ENCODE data around the gene BCAS3.
A peak's percentile ranks its signal among the peaks of the same experiment; 100 is the strongest.

DNA sequence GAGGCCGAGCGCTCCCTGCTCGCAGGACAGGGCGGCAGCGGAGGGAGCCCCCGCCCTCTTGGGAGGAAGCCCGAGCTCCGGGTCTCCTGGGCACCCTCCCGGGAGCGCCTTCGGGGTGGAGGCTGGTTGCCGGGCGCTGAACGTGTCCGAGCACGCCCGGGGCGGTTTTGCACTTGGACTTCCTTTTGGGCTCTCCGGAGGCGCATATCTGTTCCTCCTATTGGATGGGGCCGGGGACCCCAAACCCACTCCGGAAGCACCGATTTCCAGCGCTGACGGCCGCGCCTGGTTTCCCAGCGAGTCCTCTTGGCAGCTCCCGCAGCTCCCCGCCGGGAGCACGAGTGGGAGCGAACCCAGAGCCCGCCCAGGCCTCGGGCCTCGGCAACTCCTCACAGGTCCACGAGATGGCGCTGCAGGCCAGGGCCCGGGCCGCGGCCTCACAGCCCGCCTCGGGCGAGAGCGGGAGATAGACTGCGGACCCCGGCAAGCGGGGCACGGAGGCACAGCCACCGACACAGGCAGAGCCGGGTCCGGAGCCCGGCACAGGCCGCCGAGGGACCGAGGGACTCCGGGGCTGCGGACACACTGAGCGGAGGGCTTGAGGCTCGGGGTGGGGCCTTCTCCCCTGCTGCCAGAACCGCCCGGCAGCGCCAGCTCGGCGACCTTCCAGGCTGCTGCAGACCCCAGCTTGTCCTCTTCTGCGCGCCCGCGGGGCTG, 734.6 kb downstream of the BCAS3 start:
- TF ChIP-seq, protein P1, sequence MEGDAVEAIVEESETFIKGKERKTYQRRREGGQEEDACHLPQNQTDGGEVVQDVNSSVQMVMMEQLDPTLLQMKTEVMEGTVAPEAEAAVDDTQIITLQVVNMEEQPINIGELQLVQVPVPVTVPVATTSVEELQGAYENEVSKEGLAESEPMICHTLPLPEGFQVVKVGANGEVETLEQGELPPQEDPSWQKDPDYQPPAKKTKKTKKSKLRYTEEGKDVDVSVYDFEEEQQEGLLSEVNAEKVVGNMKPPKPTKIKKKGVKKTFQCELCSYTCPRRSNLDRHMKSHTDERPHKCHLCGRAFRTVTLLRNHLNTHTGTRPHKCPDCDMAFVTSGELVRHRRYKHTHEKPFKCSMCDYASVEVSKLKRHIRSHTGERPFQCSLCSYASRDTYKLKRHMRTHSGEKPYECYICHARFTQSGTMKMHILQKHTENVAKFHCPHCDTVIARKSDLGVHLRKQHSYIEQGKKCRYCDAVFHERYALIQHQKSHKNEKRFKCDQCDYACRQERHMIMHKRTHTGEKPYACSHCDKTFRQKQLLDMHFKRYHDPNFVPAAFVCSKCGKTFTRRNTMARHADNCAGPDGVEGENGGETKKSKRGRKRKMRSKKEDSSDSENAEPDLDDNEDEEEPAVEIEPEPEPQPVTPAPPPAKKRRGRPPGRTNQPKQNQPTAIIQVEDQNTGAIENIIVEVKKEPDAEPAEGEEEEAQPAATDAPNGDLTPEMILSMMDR (IDR thresholded peaks at IDR 0.05; ENCODE audit: low read depth, low read length, missing input control), result peak; percentile 99
- TF ChIP-seq JUND (IDR thresholded peaks at IDR 0.05), result no peak
- TF ChIP-seq RXRA (IDR thresholded peaks at IDR 0.05), result no peak
- peak; percentile 95 to 98 for TF ChIP-seq RAD21 (IDR thresholded peaks at IDR 0.05)
- TF ChIP-seq TAF1 (conservative IDR thresholded peaks at IDR 0.05), result no peak
- peak; percentile 25 for TF ChIP-seq SP1 (IDR thresholded peaks at IDR 0.05)
- TF ChIP-seq, protein P2, sequence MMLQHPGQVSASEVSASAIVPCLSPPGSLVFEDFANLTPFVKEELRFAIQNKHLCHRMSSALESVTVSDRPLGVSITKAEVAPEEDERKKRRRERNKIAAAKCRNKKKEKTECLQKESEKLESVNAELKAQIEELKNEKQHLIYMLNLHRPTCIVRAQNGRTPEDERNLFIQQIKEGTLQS (IDR thresholded peaks at IDR 0.05), result no peak
- TF ChIP-seq, protein P3, sequence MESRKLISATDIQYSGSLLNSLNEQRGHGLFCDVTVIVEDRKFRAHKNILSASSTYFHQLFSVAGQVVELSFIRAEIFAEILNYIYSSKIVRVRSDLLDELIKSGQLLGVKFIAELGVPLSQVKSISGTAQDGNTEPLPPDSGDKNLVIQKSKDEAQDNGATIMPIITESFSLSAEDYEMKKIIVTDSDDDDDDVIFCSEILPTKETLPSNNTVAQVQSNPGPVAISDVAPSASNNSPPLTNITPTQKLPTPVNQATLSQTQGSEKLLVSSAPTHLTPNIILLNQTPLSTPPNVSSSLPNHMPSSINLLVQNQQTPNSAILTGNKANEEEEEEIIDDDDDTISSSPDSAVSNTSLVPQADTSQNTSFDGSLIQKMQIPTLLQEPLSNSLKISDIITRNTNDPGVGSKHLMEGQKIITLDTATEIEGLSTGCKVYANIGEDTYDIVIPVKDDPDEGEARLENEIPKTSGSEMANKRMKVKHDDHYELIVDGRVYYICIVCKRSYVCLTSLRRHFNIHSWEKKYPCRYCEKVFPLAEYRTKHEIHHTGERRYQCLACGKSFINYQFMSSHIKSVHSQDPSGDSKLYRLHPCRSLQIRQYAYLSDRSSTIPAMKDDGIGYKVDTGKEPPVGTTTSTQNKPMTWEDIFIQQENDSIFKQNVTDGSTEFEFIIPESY (IDR thresholded peaks at IDR 0.05), result no peak
